WTC11 (cell line): ENCODE results near the gene ISCU. TPM values are rescaled to one million over a fixed set of nuclear protein-coding genes. Genes with fewer than 3 reads are reported as not detected.

Experiments
- ATAC-seq: fragments of 200-7000 bp; cut with Tn5 transposase; 2 replicates; pipeline ENCODE4 v1.10.0; 2021; ENCODE audit warnings: mild to moderate bottlenecking, moderate library complexity
- CTCF ChIA-PET: fragments of 300-600 bp; sonication (Branson Sonifier 250); formaldehyde crosslinking; loops from one replicate; lab custom pipeline; 2021; ENCODE audit warnings: antibody characterized with exemption; lab: Charles Lee
- POLR2A ChIA-PET: fragments of 350-600 bp; sonication (Branson Sonifier 250); formaldehyde crosslinking; loops from one replicate; lab custom pipeline; 2021; ENCODE audit warnings: antibody characterized with exemption; lab: Charles Lee
- DNase-seq: peaks from one replicate; pipeline ENCODE4 v3.0.0; 2021; ENCODE audit warnings: low spot score
- H3K27ac Mint-ChIP-seq: 2 replicates; pipeline ENCODE4 v1.8.0; 2021; ENCODE audit warnings: mixed read lengths
- H3K27me3 Mint-ChIP-seq: 2 replicates; pipeline ENCODE4 v1.8.0; 2021; ENCODE audit warnings: low read depth, mild to moderate bottlenecking, moderate library complexity, mixed read lengths
- H3K36me3 Mint-ChIP-seq: 2 replicates; pipeline ENCODE4 v1.8.0; 2021; ENCODE audit warnings: mixed read lengths
- H3K4me1 Mint-ChIP-seq: 2 replicates; pipeline ENCODE4 v1.8.0; 2022; ENCODE audit warnings: mixed read lengths
- H3K4me3 Mint-ChIP-seq: 2 replicates; pipeline ENCODE4 v1.8.0; 2021; ENCODE audit warnings: mild to moderate bottlenecking, moderate library complexity, mixed read lengths
- H3K9me3 Mint-ChIP-seq: 2 replicates; pipeline ENCODE4 v1.8.0; 2021; ENCODE audit warnings: mixed read lengths
- ATF2 ChIP-seq: sonication (generic); formaldehyde crosslinking; IDR thresholded peaks from 2 replicates; pipeline ENCODE4 v1.8.1; 2022; ENCODE audit warnings: low read depth, missing genetic modification reagents, borderline replicate concordance
- NFE2L1 ChIP-seq: sonication (generic); formaldehyde crosslinking; IDR thresholded peaks from 2 replicates; pipeline ENCODE4 v1.8.1; 2023; ENCODE audit warnings: missing genetic modification reagents
- SMAD3 ChIP-seq: sonication (generic); formaldehyde crosslinking; IDR thresholded peaks from 2 replicates; pipeline ENCODE4 v1.8.0; 2022; ENCODE audit warnings: missing genetic modification reagents, mild to moderate bottlenecking, borderline replicate concordance
- ZNF138 ChIP-seq: sonication (generic); formaldehyde crosslinking; conservative IDR thresholded peaks from 2 replicates; pipeline ENCODE4 v1.8.1; 2022; ENCODE audit warnings: mild to moderate bottlenecking, moderate library complexity, missing genetic modification reagents
- ZNF263 ChIP-seq: sonication (generic); formaldehyde crosslinking; IDR thresholded peaks from 2 replicates; pipeline ENCODE4 v1.8.1; 2022; ENCODE audit warnings: low read depth, mild to moderate bottlenecking, moderate library complexity, missing genetic modification reagents
- ZNF317 ChIP-seq: sonication (generic); formaldehyde crosslinking; IDR thresholded peaks from 2 replicates; pipeline ENCODE4 v1.8.1; 2023; ENCODE audit warnings: low read depth, mild to moderate bottlenecking, moderate library complexity, missing genetic modification reagents, borderline replicate concordance
- ZSCAN18 ChIP-seq: fragments of 250-450 bp; sonication (Bioruptor Pico); IDR thresholded peaks from 2 replicates; pipeline ENCODE4 v2.1.2; 2022; ENCODE audit warnings: mild to moderate bottlenecking, moderate library complexity
- total RNA-seq: library from RNA; stranded (reverse); gene quantifications from 3 replicates; pipeline ENCODE4 v1.2.3, GENCODE V29; 2021
- TF ChIP-seq, protein P1 (sequence below): fragments of 250-450 bp; sonication (Bioruptor Pico); IDR thresholded peaks from 2 replicates; pipeline ENCODE4 v1.9.0; 2021; ENCODE audit warnings: mild to moderate bottlenecking, borderline replicate concordance
- TF ChIP-seq, protein P2 (sequence below): sonication (generic); formaldehyde crosslinking; IDR thresholded peaks from 2 replicates; pipeline ENCODE4 v1.8.0; 2022; ENCODE audit warnings: mild to moderate bottlenecking, missing genetic modification reagents

Gene ISCU
- total RNA-seq, 1 experiment from 2014 or later: 85.9 TPM

DNA sequence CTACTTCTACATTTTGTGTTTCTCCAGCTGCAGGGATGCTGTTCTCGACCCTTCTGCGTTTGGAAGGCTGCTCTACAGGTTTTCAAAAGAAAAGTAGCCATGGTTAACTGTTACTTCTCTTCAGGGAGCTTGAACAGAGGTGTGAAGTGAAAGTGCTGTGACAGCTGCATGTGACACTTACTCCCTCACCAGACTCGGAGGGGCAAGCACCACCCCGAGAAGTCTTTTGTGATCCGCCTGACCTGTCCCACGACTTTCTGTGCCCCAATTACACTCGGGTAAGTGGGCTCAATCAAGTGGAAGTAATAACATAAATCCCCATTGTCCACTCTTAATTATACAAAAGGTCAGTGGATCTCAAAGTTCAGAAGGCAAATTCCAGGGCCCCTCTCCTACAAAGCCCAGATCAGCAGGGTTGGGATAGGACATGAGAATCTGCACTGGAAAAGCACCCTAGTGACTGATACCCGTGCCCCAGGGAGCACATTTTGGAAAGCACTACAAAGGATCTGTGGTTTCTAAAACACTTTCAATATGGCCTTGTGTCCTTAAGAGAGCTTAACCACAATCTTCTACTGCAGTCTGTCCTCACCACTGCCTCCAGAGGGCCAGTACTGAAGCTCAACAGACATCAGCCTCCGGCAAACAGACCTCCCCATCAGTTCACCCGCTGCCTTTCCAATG lies 35.8 kb upstream of the ISCU start (continued):
- no peak for TF ChIP-seq ZNF263 (CRISPR knock-in tag)

DNA sequence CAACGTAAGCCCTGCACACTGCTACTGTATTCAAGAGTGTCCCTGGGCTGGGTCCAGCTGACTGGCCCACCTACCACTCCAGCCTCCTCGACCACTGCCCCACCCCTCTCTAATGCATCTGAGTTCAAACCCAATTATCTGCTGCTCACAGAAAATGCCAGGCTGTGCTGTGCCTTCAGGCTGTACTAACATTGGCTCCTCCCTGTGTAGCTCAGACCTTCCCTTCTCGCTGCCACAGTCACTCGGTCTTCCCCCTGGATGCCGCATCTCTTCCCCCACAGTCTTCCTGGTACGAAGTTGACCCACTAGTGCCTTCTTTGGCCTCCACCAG lies 35.3 kb upstream of the ISCU start:
- Mint-ChIP-seq H3K27ac (no peak overlapping the region), H3K4me3 (no peak overlapping the region), H3K36me3 (peaks cover 93% of the 10 kb centered on the region), H3K9me3 (no peaks in the 10 kb centered on the region), H3K27me3 (no peaks in the 10 kb centered on the region), H3K4me1 (no peaks in the 10 kb centered on the region)
- CTCF ChIA-PET: no interaction called here
- TF ChIP-seq ATF2 (no peak), NFE2L1 (CRISPR knock-in tag) (no peak)
- POLR2A ChIA-PET: no interaction called here
- DNase-seq: no peak
- no peak for ATAC-seq

GRCh38 chr12:108530161-108530560 lies 32.2 kb upstream of the ISCU start:
- H3K4me3 Mint-ChIP-seq: no peak overlapping the region
- no peaks in the 10 kb centered on the region for H3K27me3 Mint-ChIP-seq
- H3K4me1 Mint-ChIP-seq: no peaks in the 10 kb centered on the region
- peaks cover 86% of the 10 kb centered on the region for H3K36me3 Mint-ChIP-seq
- no peak for DNase-seq
- TF ChIP-seq SMAD3 (CRISPR knock-in tag) (no peak), ZNF138 (CRISPR knock-in tag) (no peak), ATF2 (no peak), ZNF317 (CRISPR knock-in tag) (no peak), ZSCAN18 (no peak)
- TF ChIP-seq, protein P1, sequence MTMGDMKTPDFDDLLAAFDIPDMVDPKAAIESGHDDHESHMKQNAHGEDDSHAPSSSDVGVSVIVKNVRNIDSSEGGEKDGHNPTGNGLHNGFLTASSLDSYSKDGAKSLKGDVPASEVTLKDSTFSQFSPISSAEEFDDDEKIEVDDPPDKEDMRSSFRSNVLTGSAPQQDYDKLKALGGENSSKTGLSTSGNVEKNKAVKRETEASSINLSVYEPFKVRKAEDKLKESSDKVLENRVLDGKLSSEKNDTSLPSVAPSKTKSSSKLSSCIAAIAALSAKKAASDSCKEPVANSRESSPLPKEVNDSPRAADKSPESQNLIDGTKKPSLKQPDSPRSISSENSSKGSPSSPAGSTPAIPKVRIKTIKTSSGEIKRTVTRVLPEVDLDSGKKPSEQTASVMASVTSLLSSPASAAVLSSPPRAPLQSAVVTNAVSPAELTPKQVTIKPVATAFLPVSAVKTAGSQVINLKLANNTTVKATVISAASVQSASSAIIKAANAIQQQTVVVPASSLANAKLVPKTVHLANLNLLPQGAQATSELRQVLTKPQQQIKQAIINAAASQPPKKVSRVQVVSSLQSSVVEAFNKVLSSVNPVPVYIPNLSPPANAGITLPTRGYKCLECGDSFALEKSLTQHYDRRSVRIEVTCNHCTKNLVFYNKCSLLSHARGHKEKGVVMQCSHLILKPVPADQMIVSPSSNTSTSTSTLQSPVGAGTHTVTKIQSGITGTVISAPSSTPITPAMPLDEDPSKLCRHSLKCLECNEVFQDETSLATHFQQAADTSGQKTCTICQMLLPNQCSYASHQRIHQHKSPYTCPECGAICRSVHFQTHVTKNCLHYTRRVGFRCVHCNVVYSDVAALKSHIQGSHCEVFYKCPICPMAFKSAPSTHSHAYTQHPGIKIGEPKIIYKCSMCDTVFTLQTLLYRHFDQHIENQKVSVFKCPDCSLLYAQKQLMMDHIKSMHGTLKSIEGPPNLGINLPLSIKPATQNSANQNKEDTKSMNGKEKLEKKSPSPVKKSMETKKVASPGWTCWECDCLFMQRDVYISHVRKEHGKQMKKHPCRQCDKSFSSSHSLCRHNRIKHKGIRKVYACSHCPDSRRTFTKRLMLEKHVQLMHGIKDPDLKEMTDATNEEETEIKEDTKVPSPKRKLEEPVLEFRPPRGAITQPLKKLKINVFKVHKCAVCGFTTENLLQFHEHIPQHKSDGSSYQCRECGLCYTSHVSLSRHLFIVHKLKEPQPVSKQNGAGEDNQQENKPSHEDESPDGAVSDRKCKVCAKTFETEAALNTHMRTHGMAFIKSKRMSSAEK (CRISPR knock-in tag): no peak
- TF ChIP-seq, protein P2, sequence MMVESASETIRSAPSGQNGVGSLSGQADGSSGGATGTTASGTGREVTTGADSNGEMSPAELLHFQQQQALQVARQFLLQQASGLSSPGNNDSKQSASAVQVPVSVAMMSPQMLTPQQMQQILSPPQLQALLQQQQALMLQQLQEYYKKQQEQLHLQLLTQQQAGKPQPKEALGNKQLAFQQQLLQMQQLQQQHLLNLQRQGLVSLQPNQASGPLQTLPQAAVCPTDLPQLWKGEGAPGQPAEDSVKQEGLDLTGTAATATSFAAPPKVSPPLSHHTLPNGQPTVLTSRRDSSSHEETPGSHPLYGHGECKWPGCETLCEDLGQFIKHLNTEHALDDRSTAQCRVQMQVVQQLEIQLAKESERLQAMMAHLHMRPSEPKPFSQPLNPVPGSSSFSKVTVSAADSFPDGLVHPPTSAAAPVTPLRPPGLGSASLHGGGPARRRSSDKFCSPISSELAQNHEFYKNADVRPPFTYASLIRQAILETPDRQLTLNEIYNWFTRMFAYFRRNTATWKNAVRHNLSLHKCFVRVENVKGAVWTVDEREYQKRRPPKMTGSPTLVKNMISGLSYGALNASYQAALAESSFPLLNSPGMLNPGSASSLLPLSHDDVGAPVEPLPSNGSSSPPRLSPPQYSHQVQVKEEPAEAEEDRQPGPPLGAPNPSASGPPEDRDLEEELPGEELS (CRISPR knock-in tag): no peak
- TF ChIP-seq, all 79 proteins: peak for 0
- Mint-ChIP-seq H3K9me3 (no peaks in the 10 kb centered on the region), H3K27ac (no peak overlapping the region)
- ChIA-PET POLR2A (no interaction called here), CTCF (no interaction called here)
- no peak for ATAC-seq
